ENCODE data around the gene MRPL40.

DNA sequence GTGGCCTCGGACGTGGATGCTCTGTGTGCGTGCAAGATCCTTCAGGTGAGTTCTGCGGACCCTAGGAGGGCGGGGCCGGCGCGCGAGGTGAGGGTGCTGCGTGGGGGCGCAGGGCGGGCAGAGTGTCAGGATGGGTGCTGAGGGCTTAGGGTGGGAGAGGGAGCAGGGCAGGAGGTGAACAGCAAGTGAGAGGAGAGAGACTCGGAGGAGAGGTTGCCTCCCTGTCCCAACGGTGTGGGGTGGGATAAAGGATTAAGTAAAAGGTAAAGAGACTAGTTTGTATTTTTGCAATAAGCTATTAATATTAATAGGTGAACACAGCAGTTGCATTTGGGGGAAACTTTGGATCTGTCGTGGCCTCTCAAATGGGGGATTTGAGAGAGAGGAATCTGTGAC, 47.8 kb downstream of the MRPL40 start:
- TF ChIP-seq CTCF (conservative IDR thresholded peaks at IDR 0.05; ENCODE audit: low read length) (no peak), EZH2phosphoT487 (IDR thresholded peaks at IDR 0.05; ENCODE audit: borderline replicate concordance) (no peak)

All from Loucy (cell line).